ENCODE measurements around the gene TMEM196.

DNA sequence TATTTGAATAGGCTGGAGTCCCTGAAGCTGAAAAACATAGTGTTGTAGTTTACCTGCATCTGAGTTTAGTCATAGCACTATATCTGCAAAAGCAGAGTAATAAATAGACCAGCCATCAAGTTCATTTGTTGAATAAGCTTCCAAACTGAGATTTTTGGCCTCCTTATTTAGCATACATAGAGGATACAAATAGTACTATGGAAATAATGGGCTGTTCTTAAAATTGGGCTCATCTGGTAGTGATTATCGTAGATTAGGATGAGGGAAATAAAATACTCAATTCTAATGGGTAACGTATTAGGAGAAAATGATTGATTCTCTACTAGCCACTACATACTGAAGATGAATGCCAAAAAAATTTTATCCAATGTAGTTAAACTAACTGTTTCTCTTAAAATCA lies 41.4 kb upstream of the TMEM196 start:
- TF ChIP-seq, protein P1, sequence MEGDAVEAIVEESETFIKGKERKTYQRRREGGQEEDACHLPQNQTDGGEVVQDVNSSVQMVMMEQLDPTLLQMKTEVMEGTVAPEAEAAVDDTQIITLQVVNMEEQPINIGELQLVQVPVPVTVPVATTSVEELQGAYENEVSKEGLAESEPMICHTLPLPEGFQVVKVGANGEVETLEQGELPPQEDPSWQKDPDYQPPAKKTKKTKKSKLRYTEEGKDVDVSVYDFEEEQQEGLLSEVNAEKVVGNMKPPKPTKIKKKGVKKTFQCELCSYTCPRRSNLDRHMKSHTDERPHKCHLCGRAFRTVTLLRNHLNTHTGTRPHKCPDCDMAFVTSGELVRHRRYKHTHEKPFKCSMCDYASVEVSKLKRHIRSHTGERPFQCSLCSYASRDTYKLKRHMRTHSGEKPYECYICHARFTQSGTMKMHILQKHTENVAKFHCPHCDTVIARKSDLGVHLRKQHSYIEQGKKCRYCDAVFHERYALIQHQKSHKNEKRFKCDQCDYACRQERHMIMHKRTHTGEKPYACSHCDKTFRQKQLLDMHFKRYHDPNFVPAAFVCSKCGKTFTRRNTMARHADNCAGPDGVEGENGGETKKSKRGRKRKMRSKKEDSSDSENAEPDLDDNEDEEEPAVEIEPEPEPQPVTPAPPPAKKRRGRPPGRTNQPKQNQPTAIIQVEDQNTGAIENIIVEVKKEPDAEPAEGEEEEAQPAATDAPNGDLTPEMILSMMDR (IDR thresholded peaks at IDR 0.05 in 2 of 3, conservative IDR thresholded peaks at IDR 0.05 in 1 of 3; ENCODE audit: borderline replicate concordance in 1 of 3, insufficient read depth in 1 of 3, low read depth in 2 of 3, low read length in 2 of 3): no peak
- no peak for TF ChIP-seq TCF7L2 (IDR thresholded peaks at IDR 0.05; ENCODE audit: borderline replicate concordance, extremely low read depth, insufficient read depth, insufficient read length)
- no peak for TF ChIP-seq POLR2AphosphoS5 (IDR thresholded peaks at IDR 0.05; ENCODE audit: low read depth, low read length)
- no peak for TF ChIP-seq EZH2 (IDR thresholded peaks at IDR 0.05)

Measured in HCT116 (cell line).